Measurements from ENCODE around the gene FANCI. TPM values are rescaled to one million over a fixed set of nuclear protein-coding genes. Genes with fewer than 3 reads are reported as not detected.

FANCI gene
- total RNA-seq, 1 donor from 2014 or later, result 6.7 TPM

- no peak for DNase-seq (ENCODE audit: low spot score)
Observed at GRCh38 chr15:89305395-89305794, 61.6 kb downstream of the FANCI start.

- peak; percentile 14 for DNase-seq (ENCODE audit: low spot score)
Observed at GRCh38 chr15:89307046-89307587, 63.3 kb downstream of the FANCI start.

- no peak for DNase-seq (ENCODE audit: low spot score)
Observed at GRCh38 chr15:89307791-89308190, 64.0 kb downstream of the FANCI start.

- no peak for DNase-seq (ENCODE audit: low spot score)
Observed at GRCh38 chr15:89308236-89308635, 64.5 kb downstream of the FANCI start.

GRCh38 chr15:89309993-89310392 is 66.2 kb downstream of the FANCI start:
- DNase-seq (ENCODE audit: low spot score), result no peak

GRCh38 chr15:89315375-89315929 is 71.7 kb downstream of the FANCI start:
- DNase-seq (ENCODE audit: low spot score), result no peak

GRCh38 chr15:89316504-89316903 is 72.7 kb downstream of the FANCI start:
- no peak for DNase-seq (ENCODE audit: low spot score)

GRCh38 chr15:89317186-89317720 is 73.5 kb downstream of the FANCI start:
- no peak for DNase-seq (ENCODE audit: low spot score)

- no peak for DNase-seq (ENCODE audit: low spot score)
Observed at GRCh38 chr15:89319678-89320077, 75.9 kb downstream of the FANCI start.

GRCh38 chr15:89320200-89320599 is 76.4 kb downstream of the FANCI start:
- DNase-seq (ENCODE audit: low spot score), result no peak

GRCh38 chr15:89321521-89322410 is 78.0 kb downstream of the FANCI start:
- DNase-seq (ENCODE audit: low spot score), result no peak

GRCh38 chr15:89322822-89323221 is 79.0 kb downstream of the FANCI start:
- no peak for DNase-seq (ENCODE audit: low spot score)

- DNase-seq (ENCODE audit: low spot score), result no peak
Observed at GRCh38 chr15:89323825-89324224, 80.0 kb downstream of the FANCI start.

- no peak for DNase-seq (ENCODE audit: low spot score)
Observed at GRCh38 chr15:89325039-89325803, 81.4 kb downstream of the FANCI start.

- no peak for DNase-seq (ENCODE audit: low spot score)
Observed at GRCh38 chr15:89326316-89326715, 82.5 kb downstream of the FANCI start.

GRCh38 chr15:89327113-89327512 is 83.3 kb downstream of the FANCI start:
- DNase-seq (ENCODE audit: low spot score), result no peak

GRCh38 chr15:89328398-89329254 is 84.8 kb downstream of the FANCI start:
- no peak for DNase-seq (ENCODE audit: low spot score)

- DNase-seq (ENCODE audit: low spot score), result no peak
Observed at GRCh38 chr15:89329329-89330084, 85.7 kb downstream of the FANCI start.

- no peak for DNase-seq (ENCODE audit: low spot score)
Observed at GRCh38 chr15:89330119-89330518, 86.3 kb downstream of the FANCI start.
